Measurements from ENCODE around the gene ATRAID. TPM values are rescaled to one million over a fixed set of nuclear protein-coding genes. Genes with fewer than 3 reads are reported as not detected.

Gene ATRAID
- total RNA-seq, 1 donor from 2014 or later = 115 TPM

DNA sequence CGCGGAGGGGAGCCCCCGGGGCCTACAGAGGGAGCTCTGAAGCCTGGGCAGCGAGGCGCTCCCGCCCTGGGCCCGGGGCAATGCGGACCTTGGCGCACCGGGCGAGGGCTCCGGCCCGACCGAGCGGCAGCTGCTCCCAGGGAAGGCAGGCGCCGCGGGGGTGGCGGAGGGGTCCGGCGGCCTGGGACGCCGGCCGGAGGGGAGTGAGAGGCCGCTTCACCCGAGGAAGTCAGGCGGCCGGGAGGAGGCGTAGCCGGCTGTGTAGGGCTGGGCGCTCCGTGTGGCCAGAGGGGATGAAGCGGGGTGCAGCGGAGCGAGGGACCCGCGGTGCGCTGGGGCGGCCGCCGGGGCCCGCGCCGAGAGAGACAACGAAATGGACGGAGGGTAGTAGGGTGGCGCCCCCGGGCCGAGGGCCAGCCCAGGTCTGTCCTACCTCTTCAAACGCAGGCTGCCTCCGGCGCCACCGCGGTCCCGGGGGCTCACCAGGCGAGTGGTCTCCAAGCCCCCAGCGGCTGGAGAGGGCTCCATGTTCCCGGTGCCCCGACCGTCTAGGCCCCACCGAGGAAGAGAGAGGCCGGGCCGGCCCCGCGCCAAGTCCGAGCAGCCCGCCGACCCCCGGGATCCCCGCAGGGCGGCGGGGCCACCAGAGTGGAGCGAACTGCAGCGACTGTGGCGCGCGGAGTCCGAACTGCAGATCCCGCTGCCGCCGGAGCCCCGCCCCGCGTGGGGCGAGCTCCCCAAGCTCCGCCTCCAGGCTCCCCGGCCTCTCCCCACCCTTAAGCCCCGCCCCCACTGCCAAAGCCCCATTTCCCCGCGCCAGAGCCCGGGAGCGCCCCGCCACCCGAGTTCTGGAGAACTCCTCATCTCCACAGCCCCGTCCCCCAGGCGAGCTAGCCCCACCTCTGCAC is 50.8 kb downstream of the ATRAID start, which contains the start of gene SLC30A3:
Gene SLC30A3 (minus strand): TSS at position 669 of the 908 bp plus-strand sequence. CDS start 141 bp downstream, at position 528.
- intact Hi-C loops (cut with DNase I) = loop anchor here (5.0 kb wide), 1 partner anchor 40 kb away; no protein-coding TSS in a partner anchor
- ATAC-seq (peak; percentile 74), DNase-seq (ENCODE audit: missing footprints) (peak; percentile 83)

DNA sequence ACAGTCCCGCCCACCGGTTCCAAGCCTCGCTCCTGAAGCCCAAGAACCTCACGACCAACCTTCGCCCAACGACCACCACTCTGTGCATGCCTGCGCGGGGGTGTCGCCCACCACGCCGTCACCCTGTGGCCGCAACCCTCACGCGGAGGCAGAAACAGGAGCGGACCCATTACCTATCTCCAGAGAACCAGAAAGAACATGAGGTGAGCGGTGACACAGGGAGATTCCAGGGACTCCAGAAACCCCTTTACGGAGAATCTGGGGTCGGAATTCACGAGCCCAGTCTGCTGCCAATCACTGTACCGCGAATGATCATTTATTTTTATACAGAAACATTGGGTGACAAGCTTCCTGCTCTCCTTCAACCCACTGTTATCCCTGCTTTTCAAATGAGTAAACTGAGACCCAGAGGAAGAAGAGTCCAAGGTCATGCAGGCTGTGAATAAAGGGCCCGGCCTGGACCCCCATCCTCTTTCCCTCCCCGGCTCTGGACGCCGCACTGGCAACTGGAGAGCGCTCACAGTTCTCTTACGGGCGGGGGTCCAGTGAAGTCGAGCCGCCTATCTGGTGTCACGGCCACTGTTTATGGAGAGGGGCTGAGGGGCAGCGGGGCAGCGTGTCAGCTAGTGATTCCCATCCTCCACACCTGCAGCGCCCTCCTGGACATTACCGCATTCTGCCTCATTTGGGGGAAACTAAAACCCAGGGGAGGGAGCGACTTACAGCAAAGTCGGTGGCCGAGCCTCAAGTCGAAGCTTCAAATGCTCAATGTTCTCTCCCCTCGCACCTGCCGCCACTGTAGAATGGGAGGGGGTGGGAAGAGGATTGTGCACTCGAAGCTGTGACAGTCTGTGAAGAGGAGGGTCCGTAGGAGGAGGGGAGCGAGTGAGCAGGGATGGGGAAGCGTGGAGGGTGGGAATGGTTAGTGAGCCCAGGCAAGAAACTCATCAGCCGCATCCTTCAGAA is 51.7 kb downstream of the ATRAID start:
- no peak for ATAC-seq
- DNase-seq (ENCODE audit: missing footprints) = no peak
- intact Hi-C loops (cut with DNase I) = loop anchor here (2.0 to 5.0 kb wide), 2 partner anchors 17 to 39 kb away; no protein-coding TSS in a partner anchor

DNA sequence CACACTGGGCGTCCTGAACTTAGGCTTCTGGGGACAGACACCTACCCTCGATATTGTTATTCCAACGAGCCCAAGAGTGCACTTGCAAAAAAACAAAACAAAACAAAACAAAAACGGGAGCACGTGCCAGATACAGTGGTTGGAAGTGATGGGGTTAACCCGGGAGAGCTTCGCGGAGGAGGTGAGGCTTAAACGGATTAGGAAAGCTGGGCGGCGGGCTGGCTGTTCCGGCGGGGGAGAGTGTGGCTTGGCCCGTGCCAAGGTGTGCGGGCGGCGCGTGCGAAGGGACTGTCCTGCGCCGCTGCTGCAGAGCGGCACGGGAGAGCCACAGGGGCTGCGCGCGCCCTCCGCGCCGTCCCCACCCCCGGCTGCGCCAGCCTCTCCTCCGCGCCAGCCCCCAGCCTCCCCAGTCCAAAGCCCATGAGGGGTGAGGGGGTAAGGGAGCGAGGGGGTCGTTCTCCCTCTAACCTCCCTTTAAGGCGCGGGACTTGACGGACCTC is 52.5 kb downstream of the ATRAID start:
- ATAC-seq = peak; percentile 47
- DNase-seq (ENCODE audit: missing footprints) = no peak
- intact Hi-C loops (cut with DNase I) = loop anchor here (2.0 to 5.0 kb wide), 2 partner anchors 16 to 38 kb away; no protein-coding TSS in a partner anchor

DNA sequence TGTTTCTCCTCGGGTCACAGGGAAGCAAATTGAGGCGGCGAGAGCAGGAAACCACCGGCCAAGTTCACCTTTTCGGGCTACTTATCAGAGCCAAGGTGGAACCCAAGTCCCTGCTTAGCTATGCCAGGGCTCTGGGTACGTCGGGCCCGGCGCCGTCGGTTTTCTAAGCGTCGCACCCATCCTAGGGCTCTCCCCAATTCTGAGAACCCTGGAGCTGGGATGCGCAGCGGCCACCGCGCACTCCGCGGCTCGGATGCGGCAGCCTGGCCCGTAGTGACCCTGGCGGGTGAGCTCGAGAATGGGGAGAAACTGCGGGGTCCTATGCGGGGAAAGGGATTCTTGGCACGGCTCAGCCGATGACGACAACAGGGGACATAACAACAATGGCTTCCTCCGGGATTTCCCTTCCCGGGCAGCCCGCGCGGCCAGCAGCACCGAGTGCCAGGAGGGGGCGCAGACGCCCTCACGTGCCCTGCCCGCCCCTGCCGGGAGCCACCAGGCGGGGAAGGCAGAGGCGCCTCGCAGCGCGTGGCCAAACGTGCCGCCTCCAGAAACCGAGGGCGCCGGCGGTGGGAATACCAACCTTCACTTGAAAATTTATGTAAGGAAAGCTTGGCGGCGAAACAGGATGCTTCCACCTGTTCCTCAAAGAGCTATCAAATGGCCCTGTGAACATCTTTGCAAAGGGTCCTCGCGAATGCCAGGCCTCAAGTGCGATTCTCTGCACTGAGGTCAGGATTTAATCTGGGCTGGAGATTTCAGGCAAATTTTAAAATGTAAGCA is 53.1 kb downstream of the ATRAID start:
- ATAC-seq (peak; percentile 75), DNase-seq (ENCODE audit: missing footprints) (peak; percentile 81)
- intact Hi-C loops (cut with DNase I) = loop anchor here (2.0 to 5.0 kb wide), 2 partner anchors 16 to 37 kb away; no protein-coding TSS in a partner anchor

DNA sequence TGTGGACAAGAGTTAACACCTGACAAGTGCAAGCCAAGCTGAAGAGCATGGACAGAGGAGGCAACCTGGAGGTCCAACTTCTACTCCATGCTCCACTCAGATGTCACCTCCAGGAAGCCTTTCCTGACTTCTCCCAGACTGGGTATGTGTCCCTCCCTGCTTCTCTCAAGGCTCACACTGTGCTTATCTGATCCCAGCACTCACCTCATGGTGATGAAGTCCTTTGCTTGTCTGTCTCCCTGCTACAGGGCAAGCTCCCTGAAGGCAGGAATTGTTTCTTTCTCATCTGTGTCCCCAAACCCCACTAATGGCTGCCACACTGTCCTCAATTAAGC is 53.7 kb downstream of the ATRAID start:
- ATAC-seq (no peak), DNase-seq (ENCODE audit: missing footprints) (no peak)
- intact Hi-C loops (cut with DNase I) = loop anchor here (2.0 kb wide), 1 partner anchor 15 kb away; no protein-coding TSS in a partner anchor

Other genes starting within 250 kb of the ATRAID start
- 58.9 TPM for gene MAPRE3, start 241.4 kb upstream of the ATRAID start, total RNA-seq
- gene TMEM214, start 179.1 kb upstream of the ATRAID start, total RNA-seq = 32.7 TPM
- gene AGBL5, start 160.4 kb upstream of the ATRAID start, total RNA-seq = 9.9 TPM
- gene OST4, start 140.4 kb upstream of the ATRAID start, total RNA-seq = 411 TPM
- gene EMILIN1, start 133.4 kb upstream of the ATRAID start, total RNA-seq = 25.8 TPM
- gene KHK, start 125.3 kb upstream of the ATRAID start, total RNA-seq = 4.5 TPM
- gene CGREF1, start 92.9 kb upstream of the ATRAID start, total RNA-seq = 0.84 TPM
- 2.4 TPM for gene ABHD1, start 88.2 kb upstream of the ATRAID start, total RNA-seq
- gene PREB, start 77.4 kb upstream of the ATRAID start, total RNA-seq = 54.5 TPM
- gene PRR30, start 72.6 kb upstream of the ATRAID start, total RNA-seq = not detected
- 0.16 TPM for gene TCF23, start 63.0 kb upstream of the ATRAID start, total RNA-seq
- gene SLC5A6, start 227 bp downstream of the ATRAID start, total RNA-seq = 12.3 TPM
- 9.4 TPM for gene CAD, start 5.3 kb downstream of the ATRAID start, total RNA-seq
- gene SLC30A3, start 51.0 kb downstream of the ATRAID start, total RNA-seq = 10.1 TPM
- gene DNAJC5G, start 63.4 kb downstream of the ATRAID start, total RNA-seq = 1.9 TPM
- gene TRIM54, start 70.4 kb downstream of the ATRAID start, total RNA-seq = 282 TPM
- 0.84 TPM for gene UCN, start 96.4 kb downstream of the ATRAID start, total RNA-seq
- 48.0 TPM for gene MPV17, start 111.1 kb downstream of the ATRAID start, total RNA-seq
- gene GTF3C2, start 144.7 kb downstream of the ATRAID start, total RNA-seq = 17.3 TPM
- 40.3 TPM for gene EIF2B4, start 158.3 kb downstream of the ATRAID start, total RNA-seq
- gene SNX17, start 158.6 kb downstream of the ATRAID start, total RNA-seq = 57.6 TPM
- 6.8 TPM for gene ZNF513, start 168.7 kb downstream of the ATRAID start, total RNA-seq
- gene PPM1G, start 197.6 kb downstream of the ATRAID start, total RNA-seq = 35.6 TPM
- gene NRBP1, start 216.6 kb downstream of the ATRAID start, total RNA-seq = 58.4 TPM
- 0.60 TPM for gene KRTCAP3, start 230.3 kb downstream of the ATRAID start, total RNA-seq

Data from Right ventricle myocardium inferior (tissue), 1 donor.